GM19023 (cell line): ENCODE data around the gene LRBA.
"Not testable (repeated sequence)": the region's sequence is repeated elsewhere in the genome, so short reads cannot be mapped to it uniquely, and the experiment has no call there.

Experiments used
- ATAC-seq: cut with Tn5 transposase; IDR thresholded peaks from one replicate; pipeline ENCODE4 v1.9.1; 2021; ENCODE audit warnings: mild to moderate bottlenecking, moderate library complexity; ENCODE audit not compliant: unreplicated experiment

Gene LRBA

DNA sequence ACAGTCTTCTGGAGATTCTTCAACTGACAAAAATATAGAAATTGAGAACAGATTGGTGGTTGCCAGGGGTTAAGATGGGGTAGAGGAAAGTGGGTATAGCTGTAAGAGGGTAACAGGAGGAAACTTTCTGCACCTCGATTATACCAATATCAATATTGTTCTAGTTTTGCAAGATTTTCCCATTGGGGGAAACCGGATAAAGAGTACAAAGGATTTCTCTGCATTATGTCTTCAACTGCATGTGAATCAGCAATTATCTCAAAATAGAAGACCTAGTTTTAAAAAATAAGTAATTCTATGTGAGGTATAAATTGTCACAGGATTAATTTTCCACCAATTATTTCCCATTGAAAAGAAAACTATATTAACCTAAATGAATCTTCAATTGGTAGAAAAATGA, 65.7 kb downstream of the LRBA start:
- ATAC-seq, result no peak

DNA sequence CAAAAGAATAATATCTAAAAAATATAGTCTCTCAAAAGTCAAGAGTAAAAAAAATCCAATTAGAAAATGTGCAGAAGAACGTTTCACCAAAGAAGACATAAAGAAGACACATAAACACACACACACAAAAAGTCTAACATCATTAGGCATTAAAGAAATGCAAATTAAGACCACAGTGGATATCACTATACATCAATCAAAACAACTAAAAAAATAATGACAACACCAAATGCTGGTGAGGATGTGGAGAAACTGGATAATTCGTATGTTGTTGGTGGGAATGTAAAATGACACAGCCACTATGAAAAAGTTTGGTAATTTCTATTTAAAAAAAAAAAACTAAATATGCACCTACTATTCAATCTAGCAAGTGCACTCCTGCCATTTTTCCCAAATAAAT, 66.4 kb downstream of the LRBA start:
- no peak for ATAC-seq

DNA sequence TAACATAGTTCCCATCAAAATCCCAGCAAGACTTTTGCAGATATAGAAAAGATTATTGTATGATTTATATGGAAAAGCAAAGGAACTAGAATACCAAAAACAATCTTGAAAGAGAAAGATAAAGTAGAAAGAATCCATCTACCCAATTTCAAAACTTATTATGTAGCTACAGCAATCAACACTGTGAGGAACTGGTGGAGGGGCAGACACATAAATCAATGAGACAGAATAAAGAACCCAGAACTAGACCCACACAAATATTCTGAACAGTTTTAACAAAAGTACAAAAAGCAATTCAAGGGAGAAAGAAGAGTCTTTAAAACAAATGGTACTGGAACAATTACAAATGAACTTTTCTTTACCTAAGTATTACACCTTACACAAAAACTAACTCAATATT, 67.0 kb downstream of the LRBA start:
- ATAC-seq, result no peak

DNA sequence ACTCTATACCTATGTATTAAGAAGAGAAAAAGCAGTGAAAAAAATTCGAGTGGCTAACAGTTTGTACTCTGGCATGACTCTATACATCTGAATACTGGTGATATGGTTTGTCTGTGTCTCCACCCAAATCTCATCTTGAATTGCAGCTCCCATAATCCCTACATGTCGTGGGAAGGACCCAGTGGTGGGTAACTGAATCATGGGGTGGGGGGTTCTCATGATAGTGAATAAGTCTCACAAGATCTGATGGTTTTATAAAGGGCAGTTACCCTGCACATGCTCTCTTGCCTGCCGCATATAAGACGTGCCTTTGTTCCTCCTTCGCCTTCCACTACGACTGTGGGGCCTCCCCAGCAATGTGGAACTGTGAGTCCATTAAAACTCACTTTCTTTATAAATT, 70.4 kb downstream of the LRBA start:
- ATAC-seq, result no peak

DNA sequence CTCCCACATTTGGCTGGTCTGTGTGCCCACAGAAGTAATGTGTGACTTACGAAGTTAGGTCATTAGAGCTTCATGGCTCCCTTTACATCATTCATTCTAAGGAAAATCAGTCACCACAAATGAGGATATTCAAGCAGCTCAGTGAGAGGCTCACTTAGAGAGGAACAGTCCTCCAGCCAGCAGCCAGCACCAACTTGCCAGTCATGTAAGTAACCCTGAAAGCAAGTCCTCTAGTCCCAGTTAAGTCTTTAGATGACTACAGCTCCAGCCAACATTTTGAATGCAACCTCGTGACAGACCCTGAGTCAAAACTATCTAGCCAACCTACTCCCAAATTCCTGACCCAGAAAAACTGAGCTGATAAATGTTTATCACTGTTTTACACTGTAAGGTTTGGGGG, 71.3 kb downstream of the LRBA start:
- no peak for ATAC-seq

DNA sequence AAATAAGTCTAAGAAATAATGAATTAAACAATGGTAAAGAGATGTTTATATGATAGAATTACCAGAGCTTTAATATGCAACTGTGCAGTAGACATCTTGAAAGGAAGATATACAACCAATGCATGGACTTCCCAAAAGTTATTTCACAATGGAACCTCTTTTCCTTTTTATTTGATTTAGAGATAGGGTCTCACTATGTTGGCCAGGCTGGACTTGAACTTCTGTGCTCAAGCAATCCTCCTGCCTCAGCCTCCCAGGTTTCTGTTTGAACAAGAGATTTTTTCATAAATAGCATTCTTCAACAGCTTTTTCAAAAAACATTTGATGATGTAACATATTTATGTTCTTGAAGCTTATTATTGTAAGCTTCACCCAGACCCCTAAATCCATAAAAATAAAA, 72.0 kb downstream of the LRBA start:
- no peak for ATAC-seq

DNA sequence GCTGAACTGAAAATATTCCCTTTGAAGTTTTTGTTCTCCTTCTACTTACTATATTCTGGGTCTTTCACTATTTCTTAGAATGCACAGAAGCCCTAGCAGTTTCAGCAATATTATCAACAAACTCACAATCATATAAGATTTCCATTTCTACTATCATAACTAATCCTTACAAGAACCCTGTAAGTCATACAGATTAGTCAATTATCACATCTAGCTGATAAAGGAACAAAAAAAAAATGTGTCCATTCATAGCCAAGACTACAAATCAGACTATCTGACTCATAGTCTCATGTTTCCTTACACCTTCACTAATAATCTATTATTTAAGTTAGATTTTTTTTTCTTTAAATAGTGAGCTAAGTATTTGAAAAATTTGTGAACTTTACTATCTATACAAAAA, 72.5 kb downstream of the LRBA start:
- no peak for ATAC-seq

DNA sequence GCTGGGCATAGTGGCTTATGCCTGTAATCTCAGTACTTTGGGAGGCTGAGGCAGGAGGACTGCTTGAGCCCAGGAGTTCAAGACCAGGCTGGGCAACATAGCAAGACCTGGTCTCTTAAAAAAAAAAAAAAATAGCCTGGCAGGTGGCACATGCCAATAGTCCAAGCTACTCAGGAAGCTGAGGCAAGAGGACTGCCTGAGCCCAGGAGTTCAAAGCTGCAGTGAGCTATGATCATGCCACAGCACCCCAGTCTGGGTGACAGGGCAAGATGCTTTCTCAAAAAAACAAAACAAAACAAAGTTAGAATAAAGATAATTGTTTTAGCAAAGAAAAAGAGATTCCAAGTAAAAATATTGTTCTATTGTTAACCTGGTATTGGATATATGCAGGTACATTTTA, 75.0 kb downstream of the LRBA start:
- no peak for ATAC-seq

DNA sequence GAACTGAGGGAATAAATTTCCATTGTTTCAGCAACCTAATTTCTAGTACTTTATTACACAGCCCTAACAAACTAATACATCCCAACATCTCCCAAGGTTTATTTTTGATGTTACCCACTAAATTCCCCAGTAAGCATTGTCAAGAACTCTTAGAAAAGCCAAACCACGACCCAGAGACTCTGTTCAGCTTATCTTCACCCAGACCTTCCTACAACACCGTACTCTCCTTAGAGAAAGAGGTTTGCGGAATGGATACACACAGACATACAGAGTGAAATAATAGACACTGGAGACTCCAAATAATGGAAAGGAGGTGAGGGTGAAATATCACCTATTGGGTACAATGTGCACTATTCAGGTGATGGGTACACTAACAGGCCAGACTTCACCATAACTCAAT, 75.6 kb downstream of the LRBA start:
- ATAC-seq, result no peak

DNA sequence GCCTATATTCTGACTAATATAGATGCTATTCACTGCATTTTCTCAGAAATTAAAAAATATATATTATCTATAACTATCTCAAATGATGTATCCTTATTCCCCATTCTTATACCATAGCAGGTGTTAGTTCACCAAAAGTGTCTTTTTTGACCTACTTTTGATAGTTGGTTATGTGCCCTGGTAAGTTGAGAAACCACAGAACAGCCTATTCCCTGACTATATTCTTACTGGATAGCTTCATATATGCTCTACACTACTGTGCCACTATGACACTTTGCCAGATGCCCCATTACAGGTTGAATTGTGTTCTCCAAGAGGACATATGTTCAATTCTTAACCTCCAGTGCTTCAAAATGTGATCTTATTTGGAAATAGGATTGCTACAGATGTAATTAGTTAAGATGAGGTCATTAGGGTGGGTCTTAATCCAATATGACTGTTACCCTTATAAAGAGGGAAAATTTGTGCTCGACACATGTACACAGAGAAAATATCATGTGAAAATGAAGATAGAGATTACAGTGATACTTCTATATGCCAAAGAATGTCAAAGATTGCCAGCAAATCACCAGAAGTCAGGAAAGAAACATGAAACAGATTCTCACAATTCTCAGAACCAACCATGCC, 76.1 kb downstream of the LRBA start:
- no peak for ATAC-seq

DNA sequence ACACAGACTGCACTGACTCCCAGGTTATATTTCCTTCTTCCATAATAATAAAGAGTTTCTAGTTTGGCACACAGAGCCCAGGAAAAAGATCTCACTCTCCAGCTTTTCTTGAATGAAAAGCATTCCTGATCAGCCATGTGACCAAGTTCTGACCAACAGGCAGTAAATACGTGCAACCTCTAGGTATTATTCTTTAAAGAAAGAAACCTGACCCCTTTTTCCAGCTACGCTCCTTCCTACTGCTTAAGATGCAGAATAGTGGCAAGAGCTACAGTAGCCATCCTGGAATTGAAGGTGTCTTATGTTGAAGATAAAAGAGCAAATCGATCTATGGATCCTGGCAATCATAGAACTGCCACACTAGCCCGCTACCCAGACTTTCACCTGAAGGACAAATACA, 76.7 kb downstream of the LRBA start:
- ATAC-seq, result no peak

DNA sequence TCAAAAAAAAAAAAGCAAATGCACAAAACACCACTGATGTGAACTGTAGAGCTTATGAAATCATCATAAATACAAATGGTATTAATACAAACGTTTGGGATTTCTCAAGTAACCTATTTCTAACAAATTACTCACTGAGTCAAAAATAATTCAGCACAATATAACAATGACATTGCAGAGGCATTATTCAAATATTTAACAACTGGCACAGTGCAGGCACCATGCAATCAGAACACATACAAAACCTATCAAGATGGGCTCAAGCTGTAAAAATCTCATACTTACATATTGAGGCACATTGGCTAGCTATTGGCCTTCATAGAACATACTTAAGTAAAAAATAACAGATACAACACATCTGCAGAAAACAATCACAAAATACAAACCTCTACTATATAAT, 81.1 kb downstream of the LRBA start:
- ATAC-seq, result no peak

DNA sequence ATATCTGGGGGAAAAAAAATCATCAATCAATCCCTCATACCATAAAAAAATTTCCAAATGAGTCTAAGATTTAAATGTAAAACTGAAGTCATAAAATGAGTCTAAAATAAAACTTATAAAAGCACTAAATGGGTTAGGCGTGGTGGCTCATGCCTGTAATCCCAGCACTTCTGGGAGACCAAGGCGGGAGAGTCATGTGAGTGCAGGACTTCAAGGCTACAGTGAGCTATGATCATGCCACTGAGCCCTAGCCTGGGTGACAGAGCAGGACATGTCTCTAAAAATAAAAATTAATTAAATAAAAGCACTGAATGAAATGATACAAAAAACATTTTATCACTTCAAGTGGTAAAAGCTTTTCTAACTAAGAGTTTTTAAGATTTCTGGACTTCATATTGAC, 83.3 kb downstream of the LRBA start:
- ATAC-seq, result no peak

DNA sequence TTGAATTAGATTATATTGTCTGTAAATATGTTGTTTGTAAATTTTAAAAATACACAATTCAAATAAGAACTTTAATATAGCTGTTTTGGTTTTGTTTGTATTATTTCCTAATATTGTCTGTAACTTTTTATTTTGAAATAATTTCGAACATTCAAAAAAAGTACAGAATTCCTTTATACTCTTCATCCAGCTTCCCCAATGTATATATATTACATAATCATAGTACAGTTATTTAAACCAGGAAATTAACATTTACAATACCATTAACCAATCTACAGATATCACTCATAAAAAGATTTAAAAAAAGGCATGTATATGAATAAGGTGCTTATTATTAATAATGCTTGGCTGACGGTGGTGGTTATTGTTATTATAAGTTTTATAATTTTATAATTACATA, 84.1 kb downstream of the LRBA start:
- no peak for ATAC-seq

DNA sequence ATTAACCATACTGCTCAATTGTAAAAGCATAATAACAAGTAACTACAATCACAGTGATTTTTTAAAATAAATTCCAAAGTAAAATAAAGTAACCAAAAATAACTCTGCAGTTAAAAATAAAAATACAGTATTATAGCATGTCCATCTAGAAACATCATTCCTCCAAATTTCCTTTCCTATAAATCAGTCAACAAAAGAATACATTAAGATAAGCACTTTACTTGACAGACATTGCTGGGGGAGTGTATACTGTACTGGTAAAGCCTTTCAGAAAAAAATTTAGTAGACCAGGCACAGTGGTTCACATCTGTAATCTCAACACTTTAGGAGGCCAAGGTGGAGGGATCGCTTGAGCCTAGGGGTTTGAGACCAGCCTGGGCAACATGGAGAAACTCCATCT, 91.1 kb downstream of the LRBA start:
- ATAC-seq, result no peak

DNA sequence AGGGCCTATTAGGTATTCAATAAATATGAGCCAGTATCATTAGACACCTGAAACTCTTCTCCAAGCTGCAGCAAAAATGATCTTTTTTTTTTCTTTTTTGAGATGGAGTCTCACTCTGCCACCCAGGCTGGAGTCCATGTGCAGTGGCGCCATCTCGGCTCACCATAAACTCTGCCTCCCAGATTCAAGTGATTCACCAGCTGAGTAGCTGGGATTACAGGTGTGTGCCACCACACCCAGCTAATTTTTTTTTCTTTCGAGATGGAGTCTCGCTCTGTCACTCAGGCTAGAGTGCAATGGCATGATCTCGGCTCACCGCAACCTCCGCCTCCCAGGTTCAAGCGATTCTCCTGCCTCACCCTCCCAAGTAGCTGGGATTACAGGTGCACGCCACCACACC, 93.6 kb downstream of the LRBA start:
- ATAC-seq, result not testable (repeated sequence)

DNA sequence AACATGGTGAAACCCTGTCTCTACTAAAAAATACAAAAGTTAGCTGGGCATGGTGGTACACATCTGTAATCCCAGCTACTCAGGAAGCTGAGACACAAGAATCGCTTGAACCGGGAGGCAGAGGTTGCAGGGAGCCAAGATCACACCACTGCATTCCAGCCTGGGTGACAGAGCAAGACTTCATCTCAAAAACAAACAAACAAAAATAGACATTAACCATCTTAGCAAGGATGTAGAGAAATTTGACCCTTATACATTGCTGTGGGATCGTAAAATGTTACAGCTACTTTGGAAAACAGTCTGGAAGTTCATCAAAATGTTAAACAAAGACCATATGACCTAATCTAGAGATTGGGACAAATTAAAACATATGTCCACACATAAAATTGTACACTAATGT, 96.5 kb downstream of the LRBA start:
- ATAC-seq, result not testable (repeated sequence)

DNA sequence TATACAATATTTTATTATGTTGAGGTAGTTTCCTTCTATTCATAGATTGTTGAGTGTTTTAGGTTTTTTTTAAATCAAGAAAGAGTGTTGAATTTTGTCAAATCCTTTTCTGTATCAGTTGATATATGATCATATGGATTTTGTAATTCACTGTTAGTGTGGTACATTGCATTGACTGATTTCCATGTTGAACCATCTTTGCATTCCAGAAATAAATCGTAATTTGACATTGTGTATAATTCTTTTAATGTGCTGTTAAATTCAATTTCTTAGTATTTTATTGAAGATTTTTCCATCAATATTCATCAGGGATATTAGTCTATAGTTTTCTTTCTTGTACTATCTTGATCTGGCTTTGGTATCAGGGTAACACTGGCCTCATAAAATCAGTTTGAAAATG, 103.8 kb downstream of the LRBA start:
- ATAC-seq, result no peak

DNA sequence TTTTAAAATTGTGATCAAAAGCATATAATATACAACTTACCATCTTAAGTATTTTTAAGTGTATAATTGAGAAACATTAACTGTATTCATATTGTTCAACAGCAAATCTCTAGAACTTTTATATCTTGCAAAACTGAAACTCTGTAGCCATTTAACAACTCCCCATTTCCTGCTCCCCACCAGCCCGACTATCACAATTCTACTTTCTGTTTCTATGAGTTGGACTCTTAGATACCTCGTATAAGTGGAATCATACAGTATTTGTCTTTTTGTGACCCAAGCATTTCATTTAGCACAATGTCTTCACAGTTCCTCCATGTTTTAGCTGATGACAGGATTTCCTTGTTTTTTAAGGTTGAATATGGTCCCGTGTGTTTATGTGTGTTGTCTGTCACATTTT, 106.0 kb downstream of the LRBA start:
- ATAC-seq, result no peak

DNA sequence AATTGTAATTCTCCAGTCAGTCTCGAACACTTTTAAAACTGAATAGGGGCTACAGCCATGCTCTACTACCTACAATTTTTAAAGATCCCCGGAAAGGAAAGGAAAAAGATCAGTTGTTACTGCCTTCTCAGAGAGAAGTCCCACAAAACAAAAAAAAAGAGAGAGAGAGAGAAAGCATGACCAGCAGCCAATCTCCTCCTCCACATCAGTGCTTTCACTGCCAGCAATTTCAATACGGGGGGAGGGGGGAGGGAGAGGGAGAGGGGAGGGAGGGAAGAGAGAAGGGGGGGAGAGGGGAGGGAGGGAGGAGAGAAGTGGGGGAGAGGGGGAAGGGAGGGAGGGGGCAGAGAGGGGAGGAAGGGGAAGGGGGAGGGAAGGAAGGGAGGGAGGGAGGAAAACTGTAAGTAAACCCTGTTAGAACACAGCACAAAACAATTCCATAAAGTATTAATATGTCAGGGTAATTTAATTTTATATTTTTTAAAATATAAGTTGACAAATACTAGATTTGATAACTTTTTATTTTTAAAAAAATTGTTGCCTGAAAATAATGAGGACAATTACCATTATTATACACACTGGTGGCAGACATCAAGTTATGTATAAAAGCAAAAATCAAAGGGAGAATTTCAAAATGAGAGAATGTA, 108.0 kb downstream of the LRBA start:
- no peak for ATAC-seq

DNA sequence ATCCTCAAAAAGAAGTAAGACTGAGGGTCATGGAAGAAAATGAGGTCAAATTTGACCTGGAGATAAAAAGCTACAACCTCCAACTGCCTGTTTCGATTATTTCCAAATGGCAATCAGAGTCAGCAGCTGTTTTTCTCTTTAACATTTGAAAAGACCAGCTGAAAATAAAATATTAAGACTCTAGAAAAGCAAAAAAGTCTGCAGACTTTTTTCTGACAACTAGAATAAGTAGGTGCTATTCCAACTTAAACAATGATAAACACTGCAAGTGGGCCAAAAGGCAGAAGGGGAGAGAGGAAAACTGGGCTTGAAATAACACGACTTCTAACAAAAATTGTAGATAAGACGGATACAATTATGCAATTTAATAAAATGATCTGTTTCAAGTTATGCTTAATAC, 110.4 kb downstream of the LRBA start:
- ATAC-seq, result no peak

DNA sequence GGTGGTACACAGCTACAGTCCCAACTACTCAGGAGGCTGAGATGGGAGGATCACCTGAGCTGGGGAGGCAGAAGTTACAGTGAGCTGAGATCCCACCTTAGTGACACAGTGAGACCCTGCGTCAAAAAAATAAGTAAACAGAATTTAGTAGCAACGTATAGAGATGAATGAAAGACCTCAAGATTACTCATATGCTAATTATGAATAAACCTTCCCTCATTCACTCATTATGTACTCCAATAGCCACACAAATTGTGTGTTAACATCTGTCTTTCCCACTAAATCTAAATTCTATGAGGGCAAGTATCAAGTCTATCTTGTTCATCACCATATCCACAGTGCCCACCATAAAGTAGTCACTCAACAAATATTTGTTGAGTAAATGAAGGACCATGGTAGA, 111.5 kb downstream of the LRBA start:
- no peak for ATAC-seq

DNA sequence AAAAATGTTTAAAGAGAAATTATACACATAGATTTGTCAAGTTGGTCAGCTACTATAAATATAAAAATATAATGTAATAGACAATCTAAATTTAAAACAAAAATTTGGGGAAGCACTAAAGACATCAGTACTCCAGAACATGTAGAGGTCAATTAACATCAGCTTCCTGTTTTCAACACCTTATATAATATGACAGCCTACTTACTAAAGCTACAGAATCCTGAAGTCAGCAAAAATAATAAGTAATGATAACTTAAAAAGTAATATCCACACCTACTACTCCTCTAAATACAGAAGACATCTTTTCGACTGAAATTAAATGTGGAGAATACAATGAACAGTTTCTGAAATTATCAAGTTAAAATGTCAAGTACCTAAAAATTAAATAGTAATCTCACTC, 118.6 kb downstream of the LRBA start:
- ATAC-seq, result no peak
